Spinal cord (tissue), 10 donors: Measurements from ENCODE around the gene KCP. TPM values are rescaled to one million over a fixed set of nuclear protein-coding genes. Genes with fewer than 3 reads are reported as not detected.

ENCODE experiments used
- DNase-seq, 6 donors: peaks; one replicate each; pipeline versions ENCODE4 v3.0.0 to v3.0.0-alpha.2; 2013 to 2015; ENCODE audit warnings: low spot score in 6 of 6, low read depth in 4 of 6
- H3K27ac ChIP-seq: one replicate; pipeline ENCODE4 v1.5.1; 2013; ENCODE audit warnings: low read depth, low read length, control low read depth
- H3K27me3 ChIP-seq: one replicate; pipeline ENCODE4 v1.6.1; 2013; ENCODE audit warnings: low read length; ENCODE audit not compliant: control insufficient read depth, insufficient read depth
- H3K36me3 ChIP-seq: one replicate; pipeline ENCODE4 v1.6.1; 2013; ENCODE audit warnings: low read length; ENCODE audit not compliant: control insufficient read depth, insufficient read depth
- H3K4me1 ChIP-seq: one replicate; pipeline ENCODE4 v1.6.1; 2013; ENCODE audit warnings: low read length; ENCODE audit not compliant: control insufficient read depth, insufficient read depth
- H3K4me3 ChIP-seq: one replicate; pipeline ENCODE4 v1.5.1; 2013; ENCODE audit warnings: low read depth, low read length, control low read depth
- H3K9me3 ChIP-seq: one replicate; pipeline ENCODE4 v1.6.1; 2013; ENCODE audit warnings: low read length; ENCODE audit not compliant: control insufficient read depth, insufficient read depth
- WGBS: methylation state at CpG from one replicate; pipeline ENCODE4 v1.1.5; 2013; ENCODE audit warnings: missing lambda C conversion rate; ENCODE audit not compliant: insufficient coverage; 5-methylcytosine and 5-hydroxymethylcytosine counted together
- polyA plus RNA-seq, 2 donors: library from polyadenylated mRNA; unstranded; fragments of 120-200 nt; gene quantifications; one replicate each; pipeline ENCODE4 v1.2.1, GENCODE V29; 2013; ENCODE audit not compliant: insufficient read length in 2 of 2
- total RNA-seq, 2 donors: library from RNA; depleted of rRNA in 1 of 2; stranded (reverse); fragments of 120-200 nt in 1 of 2; fragments of >200 nt in 1 of 2; gene quantifications; one replicate each; pipeline versions ENCODE4 v1.2.3 to v1.2.4, GENCODE V29; 2013 to 2014
- donor health status: healthy.

KCP gene
- total and polyA plus RNA-seq, 4 donors = 0.40 to 2.3 (median 1.6) TPM

DNA sequence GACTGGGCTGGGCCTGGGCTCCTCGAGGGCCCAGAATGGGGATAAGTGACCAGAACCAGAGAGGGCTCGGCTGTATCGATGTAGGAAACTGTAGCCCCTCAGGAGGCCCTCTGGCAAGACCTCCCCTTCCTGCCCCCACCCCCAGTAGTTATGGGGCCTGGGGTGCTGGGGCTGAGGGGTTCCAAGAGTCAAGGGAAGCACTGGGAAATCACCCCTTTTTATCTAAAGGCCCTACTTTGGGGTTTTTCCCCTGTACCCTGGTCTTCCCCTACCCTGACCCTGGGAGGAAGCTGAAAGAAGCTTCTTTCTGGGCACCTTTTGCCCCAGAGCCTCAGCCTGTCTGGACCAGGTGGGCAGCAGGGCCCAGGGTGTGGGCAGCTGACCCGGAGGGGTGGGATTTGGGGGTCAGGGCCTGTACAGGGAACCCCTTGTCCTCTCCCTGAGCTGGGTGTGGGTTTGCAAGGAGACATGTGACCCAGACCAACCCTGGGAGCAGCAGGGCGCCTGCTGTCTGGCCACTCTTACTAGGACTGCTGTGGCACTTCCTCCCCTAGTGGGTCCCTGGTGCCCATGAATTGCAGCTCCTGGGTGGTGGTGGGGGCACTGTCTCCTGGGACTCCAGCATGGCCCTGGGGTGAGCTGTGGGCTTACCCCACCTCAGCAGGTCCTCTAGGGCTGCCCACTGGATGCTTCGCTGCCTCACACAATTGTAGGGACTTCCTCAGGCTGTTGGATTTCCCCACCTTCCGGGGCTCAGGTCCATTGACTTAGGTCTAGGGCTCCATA, 28.8 kb upstream of the KCP start:
- no peak overlapping the region for H3K27ac ChIP-seq
- H3K27me3 ChIP-seq = peaks cover 54% of the 10 kb centered on the region
- H3K9me3 ChIP-seq = no peaks in the 10 kb centered on the region
- 83% methylated on average over 3 of the region's 7 CpGs for WGBS
- H3K4me1 ChIP-seq = peaks cover 28% of the 10 kb centered on the region
- no peak overlapping the region for H3K4me3 ChIP-seq
- peaks cover 2% of the 10 kb centered on the region for H3K36me3 ChIP-seq
- DNase-seq = no peak

DNA sequence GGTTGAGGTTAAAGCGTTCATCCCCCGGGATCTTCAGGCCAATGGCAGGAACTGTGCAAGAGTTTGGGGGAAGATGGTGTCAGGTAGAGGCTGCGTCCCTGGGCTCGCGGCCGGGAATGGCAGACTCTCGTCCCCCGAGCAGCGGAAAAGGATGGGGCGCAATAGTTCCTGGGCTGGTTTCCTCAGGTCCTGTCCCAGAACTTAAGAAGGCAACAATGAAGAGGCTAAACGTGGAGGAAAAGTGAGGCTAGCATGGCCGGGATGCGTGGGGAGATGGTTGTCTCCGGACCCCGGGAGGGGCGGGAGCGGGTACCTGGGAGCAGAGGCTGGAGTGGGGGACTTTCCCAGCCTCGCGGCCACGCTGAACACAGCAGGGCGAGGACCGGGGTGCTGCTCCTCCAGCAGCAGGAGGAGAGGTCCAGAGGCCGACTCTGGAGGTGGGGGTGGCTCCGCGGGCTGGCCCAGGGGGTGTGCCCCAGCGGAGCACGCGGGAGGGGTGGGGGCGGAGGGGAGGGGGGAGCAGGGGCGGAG, 28.1 kb upstream of the KCP start:
- peak overlapping the region; percentile 38 for H3K4me3 ChIP-seq
- H3K27me3 ChIP-seq = peaks cover 54% of the 10 kb centered on the region
- no peak overlapping the region for H3K27ac ChIP-seq
- DNase-seq = peak in 2 of 6 donors; percentile 7 to 24
- H3K9me3 ChIP-seq = no peaks in the 10 kb centered on the region
- H3K36me3 ChIP-seq = peaks cover 2% of the 10 kb centered on the region
- peaks cover 28% of the 10 kb centered on the region for H3K4me1 ChIP-seq
- under 1% methylated on average over 20 of the region's 30 CpGs for WGBS

- H3K36me3 ChIP-seq = peaks cover 2% of the 10 kb centered on the region
- H3K4me1 ChIP-seq = peaks cover 30% of the 10 kb centered on the region
- H3K9me3 ChIP-seq = no peaks in the 10 kb centered on the region
- under 1% methylated on average over 83 of the region's 83 CpGs for WGBS
- no peak within 1 kb of the TSS for H3K27ac ChIP-seq
- peak within 1 kb of the TSS; percentile 38 for H3K4me3 ChIP-seq
- DNase-seq = peak in 2 of 6 donors; percentile 23 to 42
- H3K27me3 ChIP-seq = peaks cover 54% of the 10 kb centered on the region
These were observed 27.4 kb upstream of the KCP start, which contains the start of gene IRF5 for GRCh38 chr7:128937647-128938543. Gene IRF5, plus strand, starts transcription at chr7:128937927. Its CDS starts 4,155 bp downstream, at chr7:128942082.

- Histone ChIP-seq H3K4me1 (peaks cover 35% of the 10 kb centered on the region), H3K36me3 (peaks cover 2% of the 10 kb centered on the region), H3K27ac (no peak overlapping the region), H3K27me3 (peaks cover 54% of the 10 kb centered on the region), H3K4me3 (no peak overlapping the region), H3K9me3 (no peaks in the 10 kb centered on the region)
- 57% methylated on average over 13 of the region's 17 CpGs for WGBS
- no peak for DNase-seq
These were observed 26.8 kb upstream of the KCP start for GRCh38 chr7:128937271-128937646.

- no peak overlapping the region for H3K4me3 ChIP-seq
- 75% methylated on average over 2 of the region's 4 CpGs for WGBS
- no peak overlapping the region for H3K27ac ChIP-seq
- no peaks in the 10 kb centered on the region for H3K36me3 ChIP-seq
- H3K27me3 ChIP-seq = peaks cover 54% of the 10 kb centered on the region
- H3K9me3 ChIP-seq = no peaks in the 10 kb centered on the region
- DNase-seq = no peak
- peaks cover 31% of the 10 kb centered on the region for H3K4me1 ChIP-seq
These were observed 26.3 kb upstream of the KCP start for GRCh38 chr7:128936798-128937197.

DNA sequence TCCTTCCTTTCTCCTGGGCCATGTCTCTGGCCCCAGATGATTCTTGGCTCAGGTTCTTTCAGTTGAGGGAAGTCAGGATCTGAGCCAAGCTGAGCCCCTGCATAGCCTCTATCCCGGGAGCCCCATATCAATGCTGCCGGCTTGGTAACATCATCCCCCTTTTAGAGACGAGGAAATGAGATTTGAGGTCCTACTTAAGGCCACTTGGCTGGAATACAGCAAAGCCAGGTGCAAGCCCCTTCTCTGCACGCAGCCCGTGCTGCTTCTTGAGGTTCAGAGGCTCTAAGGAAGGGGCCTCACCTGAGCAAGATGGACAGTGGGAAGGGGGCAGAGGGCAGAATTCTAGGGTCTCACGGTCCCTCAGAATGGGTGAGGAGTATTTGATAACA, 24.8 kb upstream of the KCP start:
- Histone ChIP-seq H3K27ac (no peak overlapping the region), H3K4me3 (no peak overlapping the region), H3K36me3 (no peaks in the 10 kb centered on the region), H3K9me3 (no peaks in the 10 kb centered on the region), H3K27me3 (peaks cover 46% of the 10 kb centered on the region), H3K4me1 (peaks cover 28% of the 10 kb centered on the region)
- 47% methylated on average over 5 of the region's 6 CpGs for WGBS
- no peak for DNase-seq

DNA sequence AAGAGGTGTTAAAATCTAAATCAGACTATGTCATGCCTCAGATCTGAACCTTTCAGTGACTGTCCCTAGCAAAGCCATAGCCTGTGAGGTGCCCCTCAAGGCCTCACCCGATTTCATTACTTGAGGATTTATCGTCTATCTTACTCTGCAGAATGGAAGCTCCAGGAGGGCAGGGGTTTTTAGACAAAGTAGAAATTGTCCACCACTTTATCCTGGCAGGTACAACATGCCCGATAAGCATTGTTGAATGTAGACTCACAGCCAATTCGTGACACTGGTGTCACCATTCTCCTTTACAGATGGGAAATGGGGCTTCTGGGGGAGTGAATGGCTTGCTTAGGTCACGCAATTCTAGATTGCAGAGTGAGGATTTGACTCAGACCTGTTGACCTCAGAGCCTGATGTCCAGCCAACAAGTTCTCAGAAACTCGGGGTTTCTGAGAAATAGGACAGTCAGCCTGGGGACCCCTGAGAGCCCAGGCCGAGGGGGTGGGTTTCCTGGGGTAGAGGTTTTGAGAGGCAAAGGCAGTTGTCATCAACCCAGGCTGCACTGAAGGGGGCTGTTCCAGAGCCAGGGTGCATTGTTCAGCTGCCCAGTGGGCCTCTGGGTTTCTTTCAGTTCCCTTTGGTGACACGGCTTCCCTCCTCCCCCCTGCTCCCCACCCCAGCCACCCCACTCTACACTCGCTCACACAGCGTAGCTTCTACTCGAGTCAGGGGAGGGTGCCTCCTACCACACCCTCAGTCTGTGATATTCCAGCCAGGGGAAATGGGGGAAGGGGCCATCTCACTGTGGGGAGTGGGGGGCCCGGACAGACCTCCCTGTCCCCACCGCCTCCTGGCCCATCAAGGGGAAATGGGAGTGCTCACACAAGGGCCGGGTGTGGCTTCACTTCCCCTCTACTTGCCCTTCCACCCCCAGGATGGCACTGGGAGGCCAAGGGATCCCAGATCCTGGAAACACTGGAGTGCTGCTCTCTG, 24.1 kb upstream of the KCP start:
- H3K27ac ChIP-seq = no peak overlapping the region
- H3K36me3 ChIP-seq = no peaks in the 10 kb centered on the region
- H3K9me3 ChIP-seq = no peaks in the 10 kb centered on the region
- peaks cover 28% of the 10 kb centered on the region for H3K4me1 ChIP-seq
- peaks cover 39% of the 10 kb centered on the region for H3K27me3 ChIP-seq
- no peak overlapping the region for H3K4me3 ChIP-seq
- no peak for DNase-seq
- WGBS = 82% methylated on average over 5 of the region's 14 CpGs

GRCh38 chr7:128933180-128933891, 22.8 kb upstream of the KCP start:
- DNase-seq = peak in 1 of 6 donors; percentile 28
- Histone ChIP-seq H3K27ac (no peak overlapping the region), H3K4me1 (peaks cover 16% of the 10 kb centered on the region), H3K9me3 (no peaks in the 10 kb centered on the region), H3K36me3 (no peaks in the 10 kb centered on the region), H3K4me3 (no peak overlapping the region), H3K27me3 (peaks cover 28% of the 10 kb centered on the region)
- 64% methylated on average over 12 of the region's 15 CpGs for WGBS
